NCI-H748 (cell line): ENCODE results near the gene LSAMP.
A peak's percentile ranks its signal among the peaks of the same experiment; 100 is the strongest.
"Not testable (repeated sequence)": the region's sequence is repeated elsewhere in the genome, so short reads cannot be mapped to it uniquely, and the experiment has no call there.

Source experiments
- DNase-seq: peaks from one replicate; lab custom pipeline; 2025; ENCODE audit not compliant: unreplicated experiment; lab: John Stamatoyannopoulos, UW

Gene LSAMP

GRCh38 chr3:115823083-115823482 is 622.2 kb downstream of the LSAMP start:
- no peak for DNase-seq

GRCh38 chr3:115822579-115822978 is 622.7 kb downstream of the LSAMP start:
- DNase-seq, result no peak

GRCh38 chr3:115819785-115820384 is 625.4 kb downstream of the LSAMP start:
- DNase-seq, result peak; percentile 79

GRCh38 chr3:115814778-115815380 is 630.4 kb downstream of the LSAMP start:
- DNase-seq, result peak; percentile 65

- DNase-seq, result no peak
These were observed 631.3 kb downstream of the LSAMP start for GRCh38 chr3:115814006-115814405.

- no peak for DNase-seq
These were observed 636.5 kb downstream of the LSAMP start for GRCh38 chr3:115808816-115809215.

- DNase-seq, result no peak
These were observed 637.0 kb downstream of the LSAMP start for GRCh38 chr3:115808244-115808643.

- no peak for DNase-seq
These were observed 638.8 kb downstream of the LSAMP start for GRCh38 chr3:115806501-115806900.

- no peak for DNase-seq
These were observed 639.8 kb downstream of the LSAMP start for GRCh38 chr3:115805520-115805919.

- no peak for DNase-seq
These were observed 640.6 kb downstream of the LSAMP start for GRCh38 chr3:115804713-115805119.

GRCh38 chr3:115804200-115804599 is 641.1 kb downstream of the LSAMP start:
- DNase-seq, result no peak

GRCh38 chr3:115803661-115804060 is 641.6 kb downstream of the LSAMP start:
- DNase-seq, result no peak

- DNase-seq, result no peak
These were observed 644.7 kb downstream of the LSAMP start for GRCh38 chr3:115800489-115801075.

- DNase-seq, result not testable (repeated sequence)
These were observed 645.2 kb downstream of the LSAMP start for GRCh38 chr3:115800065-115800464.

- DNase-seq, result no peak
These were observed 652.9 kb downstream of the LSAMP start for GRCh38 chr3:115792206-115792955.

- DNase-seq, result not testable (repeated sequence)
These were observed 653.8 kb downstream of the LSAMP start for GRCh38 chr3:115791271-115792153.

- DNase-seq, result no peak
These were observed 654.5 kb downstream of the LSAMP start for GRCh38 chr3:115790759-115791158.

GRCh38 chr3:115789481-115789880 is 655.8 kb downstream of the LSAMP start:
- DNase-seq, result peak; percentile 61

GRCh38 chr3:115788921-115789470 is 656.3 kb downstream of the LSAMP start:
- DNase-seq, result peak; percentile 48

- DNase-seq, result no peak
These were observed 657.5 kb downstream of the LSAMP start for GRCh38 chr3:115787818-115788217.

GRCh38 chr3:115785782-115786181 is 659.5 kb downstream of the LSAMP start:
- DNase-seq, result no peak
